ENCODE results near the gene RAI2.

- no peak for TF ChIP-seq GATA3 (IDR thresholded peaks at IDR 0.05; ENCODE audit: low read depth, low read length)
- no peak for TF ChIP-seq GATA2 (IDR thresholded peaks at IDR 0.05; ENCODE audit: low read depth, low read length)
Observed at GRCh38 chrX:17809273-17809672, 51.8 kb downstream of the RAI2 start.
